IPS DF 19.7 (cell line): ENCODE results near the gene PCCA.
A peak's percentile ranks its signal among the peaks of the same experiment; 100 is the strongest.

Source experiments
- DNase-seq: peaks from one replicate; pipeline ENCODE4 v3.0.0-alpha.2; 2013; ENCODE audit warnings: low read depth, low spot score

PCCA gene

DNA sequence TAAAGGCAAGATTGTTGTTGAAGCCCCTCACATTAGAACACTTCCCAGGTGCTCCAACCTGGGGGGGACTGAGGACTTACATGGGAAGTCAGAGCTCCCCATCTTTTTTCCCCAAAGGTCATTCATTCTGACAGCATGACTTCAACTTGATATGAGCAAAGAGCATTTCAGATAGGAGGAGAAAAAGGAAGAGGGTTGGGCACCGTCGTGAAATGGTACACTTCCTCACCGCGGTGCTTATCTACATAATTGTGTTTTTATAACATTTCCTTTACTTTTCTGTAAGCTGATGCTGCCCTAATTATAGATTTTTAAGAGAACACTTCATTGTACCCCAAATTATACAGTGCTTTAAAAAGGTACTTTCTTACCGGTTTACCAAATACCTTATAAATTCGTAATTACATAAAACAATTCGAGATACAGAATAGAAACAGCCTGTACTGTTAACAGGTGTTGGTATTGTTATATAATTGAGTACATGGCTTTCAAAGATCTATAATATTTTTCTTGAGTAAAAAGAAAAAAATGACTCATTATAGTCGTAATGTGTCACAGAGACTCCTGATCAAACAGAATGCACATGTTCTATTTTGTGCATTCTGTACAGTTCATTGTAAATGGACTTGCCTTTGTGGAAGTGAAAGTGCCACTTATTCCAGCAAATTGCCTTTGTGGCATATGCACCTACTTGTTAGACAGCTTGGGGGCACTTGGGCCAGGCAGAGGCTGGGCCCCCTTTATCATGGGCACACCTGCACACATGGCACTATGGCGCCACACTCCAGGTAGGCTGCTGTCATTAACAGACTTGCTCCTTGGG, 417.9 kb downstream of the PCCA start:
- no peak for DNase-seq

DNA sequence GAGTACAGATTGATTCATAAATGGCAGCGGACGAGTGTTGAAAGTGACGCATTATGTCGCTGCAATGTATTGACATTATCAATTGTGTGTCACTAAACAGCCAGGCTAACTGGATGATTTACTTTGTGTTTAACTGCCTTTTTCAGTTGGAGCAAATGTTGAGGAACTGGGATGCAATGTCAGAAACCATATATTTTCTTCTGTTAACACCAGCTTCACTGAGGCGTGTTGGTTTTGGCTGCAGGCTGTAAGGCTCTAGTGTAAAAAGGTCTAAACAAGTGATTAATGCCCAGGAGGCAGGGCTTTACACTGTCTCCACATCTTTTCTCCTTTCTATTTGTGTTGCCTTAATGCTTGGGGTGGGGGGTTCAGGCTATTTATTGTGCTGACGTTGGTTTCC, 419.6 kb downstream of the PCCA start:
- no peak for DNase-seq

DNA sequence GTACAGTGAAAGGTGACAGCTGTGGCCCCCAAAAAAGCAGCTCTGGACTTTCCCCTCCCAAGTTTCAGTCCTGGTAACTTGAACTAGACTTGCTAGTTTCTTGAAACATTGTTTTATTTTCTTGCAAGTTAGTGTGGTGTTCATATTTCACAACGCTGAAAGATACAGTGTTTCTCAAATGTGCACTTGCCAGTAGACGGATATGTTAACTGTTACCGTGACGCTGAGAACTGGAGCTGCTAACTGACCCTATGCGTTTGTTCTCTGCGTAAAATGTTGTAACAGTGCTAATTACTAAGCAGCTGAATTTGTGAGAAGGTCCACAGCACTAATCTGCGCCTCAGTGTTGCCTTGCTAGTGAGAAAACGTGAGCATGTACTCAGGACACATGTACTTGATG, 420.1 kb downstream of the PCCA start:
- DNase-seq, result no peak

DNA sequence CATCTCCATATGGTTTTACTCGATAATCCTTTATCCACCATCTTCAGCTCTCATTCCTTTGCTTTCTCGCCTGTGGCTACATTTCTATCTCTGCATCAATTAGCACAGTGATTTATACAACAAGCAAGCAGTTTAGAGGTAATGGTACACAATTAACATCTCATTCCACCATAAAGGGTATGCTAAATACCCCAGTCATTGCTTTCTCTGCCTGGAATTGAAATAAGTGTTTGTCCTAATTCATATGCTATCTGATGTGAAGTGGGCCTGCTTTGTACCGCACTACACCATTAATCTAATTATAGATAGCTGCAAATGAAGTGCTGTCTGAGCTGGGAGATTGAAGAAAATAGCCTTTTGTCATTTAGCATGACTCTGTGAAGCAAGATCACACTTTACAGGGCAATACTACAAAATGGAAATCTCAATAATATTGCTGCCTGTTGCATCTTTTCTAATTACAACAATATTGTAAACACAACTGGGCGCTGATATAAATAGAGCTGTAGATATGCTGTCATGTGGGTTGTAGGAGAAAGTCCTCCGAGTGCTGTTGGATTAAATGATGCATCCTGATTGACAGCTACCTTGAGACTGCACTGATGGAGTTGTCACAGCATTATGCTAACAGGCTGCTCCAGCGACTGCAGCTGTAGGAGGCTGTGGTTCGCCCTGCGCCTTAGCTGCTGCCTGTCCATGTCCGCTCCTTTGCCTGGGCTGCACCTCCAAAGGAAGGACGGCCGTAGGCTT, 421.5 kb downstream of the PCCA start:
- peak; percentile 69 for DNase-seq

DNA sequence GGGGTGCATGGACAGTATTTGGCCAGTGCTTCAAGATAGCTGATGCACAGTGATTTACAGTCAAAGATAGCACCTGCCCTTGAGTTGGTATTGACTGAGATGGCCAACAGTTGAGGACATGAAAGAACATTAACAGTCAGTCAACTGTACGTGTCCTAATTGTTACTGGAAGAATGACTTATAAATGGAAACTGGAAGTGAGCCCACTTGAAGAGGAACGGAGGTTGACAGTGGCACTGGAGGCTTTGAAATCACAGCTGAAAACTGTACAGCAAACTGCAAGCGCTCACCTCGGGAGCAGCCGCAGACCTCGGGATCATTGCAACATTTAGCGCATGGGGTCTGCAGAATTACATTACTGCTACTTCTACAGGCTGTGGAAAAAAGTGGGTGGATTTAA, 422.6 kb downstream of the PCCA start:
- no peak for DNase-seq

DNA sequence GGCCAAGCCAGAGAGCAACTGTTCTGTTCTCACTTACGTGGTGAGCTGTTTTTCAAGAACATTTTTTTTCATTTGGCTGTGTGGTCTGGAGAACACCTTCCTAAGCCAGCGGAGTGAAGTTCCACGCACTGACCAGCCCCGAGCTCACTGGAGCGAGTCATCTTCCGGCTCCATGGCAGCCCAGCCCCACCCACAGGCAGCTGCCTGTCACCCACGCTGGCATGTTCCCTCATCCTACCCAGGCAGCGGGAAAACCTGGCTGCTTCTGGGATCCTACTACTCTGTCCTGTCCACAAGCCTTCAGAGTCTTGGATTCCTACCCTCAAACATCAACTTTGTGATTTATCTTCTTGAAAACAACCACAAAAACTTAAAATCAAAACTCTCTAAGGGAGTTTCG, 423.5 kb downstream of the PCCA start:
- DNase-seq, result no peak

DNA sequence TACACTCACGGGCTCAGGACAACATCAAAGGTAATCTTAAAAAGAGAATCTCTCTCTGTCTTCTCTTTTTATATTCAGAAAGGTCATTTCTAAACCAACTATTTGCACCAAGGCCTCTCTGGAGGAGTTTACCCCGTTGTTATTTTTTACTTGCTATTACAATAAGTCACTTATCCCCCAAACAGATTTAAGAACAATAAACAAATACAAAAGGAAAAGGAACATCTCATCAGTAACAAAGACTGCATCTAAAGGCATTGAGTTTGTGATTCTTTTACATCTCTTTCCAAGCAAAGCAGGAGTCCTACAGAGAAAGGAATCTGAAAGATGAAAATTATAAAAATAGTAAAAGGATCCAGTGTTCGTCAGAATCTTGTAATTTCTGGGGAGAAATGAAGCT, 424.3 kb downstream of the PCCA start:
- no peak for DNase-seq

DNA sequence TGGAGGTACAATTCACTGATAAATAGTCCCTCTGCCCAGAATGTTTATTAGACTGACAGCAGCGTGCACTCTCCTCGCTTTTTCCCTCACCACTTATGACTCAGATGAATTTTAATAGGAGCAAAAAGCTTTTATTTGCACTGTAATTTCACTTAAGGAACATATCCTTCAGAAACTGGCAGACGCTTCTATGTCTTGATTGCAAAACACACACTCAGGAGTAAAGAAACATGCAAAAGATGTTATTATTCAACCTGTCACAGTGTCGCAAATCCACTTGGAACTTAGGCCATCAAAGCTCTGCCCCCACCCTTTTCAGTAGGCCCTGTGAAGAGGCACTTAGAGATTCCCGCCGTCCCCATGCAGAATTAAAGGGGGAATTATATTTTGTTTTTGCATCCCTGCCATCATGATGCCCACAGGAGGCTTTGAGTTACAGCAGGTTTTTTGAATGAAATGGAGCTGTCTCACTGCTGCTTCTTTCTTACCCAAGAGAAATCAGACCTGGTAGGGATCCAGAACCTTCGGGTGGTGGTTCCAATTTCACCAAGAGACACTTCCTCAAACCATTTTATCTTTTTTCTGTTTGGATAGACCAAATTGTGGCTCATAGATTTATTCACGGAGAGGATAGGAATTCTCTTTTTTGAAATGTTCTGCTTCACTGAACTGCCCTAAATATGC, 425.2 kb downstream of the PCCA start:
- DNase-seq, result no peak

DNA sequence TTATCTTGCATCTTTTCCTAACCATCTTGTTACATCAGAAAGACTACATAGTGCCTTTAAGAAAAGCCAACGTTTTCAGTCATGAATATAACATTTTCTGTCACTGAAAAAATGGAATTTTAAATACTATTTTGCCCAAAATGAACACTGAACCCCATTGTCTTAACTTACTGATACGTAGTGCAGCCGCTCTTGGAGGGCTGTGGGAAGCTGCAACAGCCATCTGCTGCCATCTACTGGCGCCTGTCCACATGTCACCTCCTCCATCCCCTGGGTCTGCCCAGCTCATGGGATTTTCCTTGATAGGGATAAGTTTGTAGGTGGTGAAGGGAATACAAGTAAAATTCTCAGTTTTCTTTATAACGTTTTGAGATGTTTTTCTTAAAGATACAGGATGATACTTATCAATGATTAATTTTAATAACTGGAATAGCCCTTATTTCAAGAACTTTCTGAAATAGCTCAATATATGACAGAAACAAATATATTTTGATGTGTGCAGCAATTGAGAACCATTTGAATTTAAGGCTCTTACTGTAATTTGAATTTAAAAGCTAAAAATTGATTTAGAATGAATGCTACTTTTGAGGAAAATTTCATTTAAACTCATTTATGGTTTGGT, 426.0 kb downstream of the PCCA start:
- DNase-seq, result no peak

DNA sequence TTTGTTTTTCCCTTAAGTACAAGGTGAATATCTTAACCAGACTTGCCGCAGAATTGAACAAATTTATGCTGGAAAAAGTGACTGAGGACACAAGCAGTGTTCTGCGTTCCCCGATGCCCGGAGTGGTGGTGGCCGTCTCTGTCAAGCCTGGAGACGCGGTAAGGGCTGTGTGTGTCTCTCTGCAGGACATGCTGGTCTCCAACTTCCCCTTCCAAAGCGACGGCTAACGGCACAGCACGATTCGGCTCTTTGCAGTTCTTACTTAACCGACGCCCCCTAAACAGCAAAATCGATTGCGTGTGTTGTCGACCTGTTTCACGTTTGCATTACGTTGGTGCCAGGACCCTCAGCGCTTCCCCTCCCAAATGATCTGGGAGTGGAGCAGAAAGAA, 426.5 kb downstream of the PCCA start:
- DNase-seq, result no peak

DNA sequence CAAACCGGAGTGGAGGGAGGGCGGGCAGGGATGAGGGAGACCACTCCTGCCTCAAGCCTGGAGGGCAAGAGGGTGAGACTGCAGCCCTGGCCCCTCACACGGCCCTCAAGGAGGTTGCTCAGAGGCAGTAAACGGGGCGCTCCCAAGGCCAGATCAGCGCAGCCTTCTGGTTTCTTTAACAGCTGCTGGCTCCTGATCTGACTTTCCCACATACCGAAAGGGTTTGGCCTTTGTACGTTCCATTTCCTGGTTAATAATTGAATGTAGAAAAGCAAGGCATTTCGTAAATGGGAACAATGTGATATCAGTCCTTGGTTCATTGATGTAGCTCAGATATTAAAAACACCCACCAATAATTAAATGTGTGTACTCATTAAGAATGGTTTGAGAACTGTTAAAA, 428.2 kb downstream of the PCCA start:
- DNase-seq, result no peak

DNA sequence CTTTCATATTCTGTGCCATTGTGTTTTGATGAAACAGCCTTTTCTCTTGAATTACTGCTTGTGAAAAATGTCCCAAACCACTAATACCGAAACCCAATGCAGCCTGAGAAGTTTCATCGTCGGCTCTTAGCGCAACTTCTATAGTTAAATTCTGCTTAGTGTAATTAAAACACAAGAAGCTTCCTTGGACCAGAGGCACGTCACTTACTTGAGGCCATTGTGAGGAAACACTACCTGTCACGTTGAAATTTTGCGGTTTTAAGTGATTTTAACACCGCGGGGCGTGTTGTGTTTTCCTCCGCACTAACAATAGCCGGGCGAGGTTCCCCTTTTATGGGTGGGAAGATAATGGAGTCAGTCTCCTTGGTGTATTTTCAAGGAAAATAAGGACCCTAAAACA, 428.8 kb downstream of the PCCA start:
- DNase-seq, result no peak

DNA sequence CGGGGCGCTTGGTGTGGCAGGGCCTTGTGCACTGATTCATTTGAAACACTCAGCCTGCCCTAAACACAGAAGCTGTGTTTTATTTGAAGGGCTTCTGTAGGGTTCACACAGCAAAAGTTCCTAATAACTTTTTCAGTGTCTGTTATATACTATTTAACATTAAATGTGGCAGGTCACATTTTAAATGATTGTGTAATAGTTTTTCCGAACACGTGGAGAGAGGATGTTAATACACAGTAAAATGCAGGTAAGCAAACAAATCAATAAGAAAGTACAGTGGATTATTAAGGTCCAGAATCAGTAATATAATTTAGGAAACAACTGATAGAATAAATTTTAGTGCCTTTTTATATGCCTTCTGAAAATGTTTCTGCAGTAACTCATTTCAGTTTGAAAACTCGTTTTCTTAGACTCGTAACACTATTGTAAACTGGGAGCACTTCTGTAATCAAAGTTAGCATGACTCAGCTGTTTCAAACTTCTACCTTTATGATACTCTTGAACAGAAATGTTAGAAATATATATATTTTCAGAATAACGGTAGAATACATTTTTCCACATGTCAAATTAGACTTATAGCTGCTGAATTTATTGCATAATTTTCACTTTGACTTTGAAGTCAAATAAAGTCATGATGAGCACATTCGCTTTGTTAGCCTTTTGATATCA, 429.6 kb downstream of the PCCA start:
- no peak for DNase-seq

DNA sequence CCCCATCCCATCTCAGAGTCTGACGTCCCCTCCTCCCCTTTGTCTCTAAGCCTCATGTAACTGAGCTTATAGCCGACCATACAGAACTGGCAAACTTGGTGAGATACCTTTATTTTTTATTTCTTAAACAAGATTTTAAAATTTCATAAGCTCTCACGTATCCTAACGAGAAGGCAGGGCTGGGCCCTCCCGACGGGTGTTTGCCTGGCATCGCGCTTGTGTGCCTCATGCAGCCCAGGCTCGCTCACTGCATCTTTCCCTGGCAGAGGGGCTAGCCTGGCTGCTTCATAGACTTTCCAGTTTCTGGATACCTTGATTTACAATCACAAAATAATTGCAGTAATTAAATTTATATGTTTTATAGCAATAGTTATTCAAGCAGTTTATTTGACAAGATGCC, 430.7 kb downstream of the PCCA start:
- DNase-seq, result no peak

DNA sequence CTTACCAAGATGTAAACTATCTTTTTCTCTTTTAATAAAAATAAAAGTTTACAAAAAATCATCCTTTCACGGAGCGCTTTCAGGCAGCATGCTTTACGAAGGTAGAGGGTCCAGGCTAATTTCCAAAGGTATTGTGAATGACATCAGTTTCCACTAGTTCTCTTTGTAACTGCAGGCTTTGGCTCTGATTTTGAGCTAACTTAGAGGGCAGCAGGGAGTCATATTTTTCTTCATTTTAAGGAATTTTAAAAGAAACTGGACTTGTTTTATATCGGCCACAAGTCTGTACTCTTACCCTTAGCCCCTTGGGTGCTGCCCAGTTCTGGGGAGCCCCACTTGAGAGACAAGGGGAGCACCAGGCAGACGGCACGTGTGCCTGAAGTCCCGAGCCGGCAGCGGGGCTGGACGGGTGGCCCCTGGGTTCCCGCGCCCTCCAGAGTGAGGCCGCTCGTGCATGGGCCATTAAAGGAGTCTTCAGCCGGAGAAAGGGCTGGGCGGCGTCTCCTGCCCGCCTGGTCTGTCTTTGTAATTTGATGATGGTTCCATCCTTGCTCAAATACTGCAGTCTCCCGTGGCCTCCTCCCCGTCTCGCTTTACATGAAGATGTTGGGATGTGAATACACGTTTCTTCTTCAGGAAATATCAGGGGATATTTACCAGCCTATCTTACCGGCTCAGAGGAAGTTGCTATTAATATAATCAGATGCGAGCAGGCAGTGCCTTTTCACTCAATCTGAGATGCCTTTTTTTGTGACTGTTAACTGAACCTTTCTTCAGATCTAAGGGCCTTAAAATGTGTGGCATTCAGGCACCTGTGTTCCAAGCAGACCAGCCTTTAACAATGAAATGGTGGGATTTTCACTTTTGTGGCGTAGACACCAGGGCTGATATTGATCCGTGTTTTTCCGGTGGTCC, 432.3 kb downstream of the PCCA start:
- DNase-seq, result peak; percentile 33

DNA sequence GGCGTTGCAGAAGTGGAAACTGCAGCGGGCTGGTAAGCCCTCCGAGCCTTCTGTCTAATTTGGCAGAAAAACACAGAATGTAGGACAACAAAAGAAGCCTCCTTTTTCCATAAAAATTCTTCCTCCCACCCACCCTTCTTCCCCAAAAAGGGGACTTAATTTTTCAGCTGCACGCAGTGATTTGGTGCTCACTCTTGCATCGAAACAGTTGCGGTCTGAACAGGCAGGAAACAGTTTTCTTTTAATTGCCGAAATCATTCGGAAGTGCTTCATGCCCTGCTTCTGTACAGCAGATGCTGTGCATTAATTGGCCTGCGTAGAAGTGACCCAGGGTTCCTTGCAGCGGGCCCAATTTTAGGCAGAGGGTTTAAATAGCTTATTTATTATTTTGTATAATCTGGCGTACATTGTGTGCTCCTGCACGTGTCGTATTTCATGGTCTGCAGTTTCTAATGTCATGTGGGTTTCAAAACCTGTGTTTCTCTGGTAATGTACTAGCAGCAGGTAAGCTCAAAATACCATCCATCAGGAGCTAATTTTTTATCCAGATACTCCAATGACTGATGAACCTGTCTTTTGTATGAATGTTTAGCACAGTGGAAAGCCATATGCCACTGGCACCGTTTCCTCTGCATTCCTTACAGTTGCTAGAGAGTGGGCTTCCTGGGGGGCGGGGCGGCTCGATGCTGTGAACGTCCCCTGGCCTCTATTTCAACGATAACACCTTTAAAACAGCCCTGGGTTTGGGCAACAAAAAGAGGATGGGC, 433.1 kb downstream of the PCCA start:
- no peak for DNase-seq

DNA sequence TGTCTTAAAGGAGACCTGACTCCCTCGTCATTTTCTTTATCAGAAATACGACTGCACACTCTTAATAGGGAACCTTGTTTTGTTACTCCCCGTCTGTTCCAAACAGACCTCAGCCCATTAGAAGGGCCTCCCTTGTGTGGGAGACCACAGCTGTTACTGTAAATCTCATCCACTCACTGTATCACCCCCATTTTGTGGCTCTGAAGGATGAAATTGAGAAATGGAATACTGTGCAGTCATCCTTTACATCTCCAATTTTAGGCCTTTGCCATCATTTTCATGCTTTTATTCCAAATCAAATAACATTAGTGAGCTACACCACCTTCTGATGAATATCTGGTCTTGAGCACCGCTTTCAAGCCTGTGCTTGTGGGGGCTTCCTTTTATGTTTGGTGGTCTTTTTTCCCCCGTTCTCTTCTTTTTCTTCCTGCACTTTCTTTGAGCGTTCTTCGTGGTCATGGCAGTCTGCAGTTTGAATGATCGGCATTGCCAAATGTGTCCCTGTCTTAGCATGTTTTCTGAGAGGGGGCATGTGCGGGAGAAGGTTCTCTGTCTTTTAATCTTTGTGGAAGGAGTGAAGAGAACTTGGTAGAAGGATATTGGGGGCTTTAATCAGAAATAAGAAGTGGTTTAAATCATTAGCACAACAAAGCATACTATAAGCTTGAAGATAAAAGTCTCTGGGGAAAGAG, 433.9 kb downstream of the PCCA start:
- no peak for DNase-seq

DNA sequence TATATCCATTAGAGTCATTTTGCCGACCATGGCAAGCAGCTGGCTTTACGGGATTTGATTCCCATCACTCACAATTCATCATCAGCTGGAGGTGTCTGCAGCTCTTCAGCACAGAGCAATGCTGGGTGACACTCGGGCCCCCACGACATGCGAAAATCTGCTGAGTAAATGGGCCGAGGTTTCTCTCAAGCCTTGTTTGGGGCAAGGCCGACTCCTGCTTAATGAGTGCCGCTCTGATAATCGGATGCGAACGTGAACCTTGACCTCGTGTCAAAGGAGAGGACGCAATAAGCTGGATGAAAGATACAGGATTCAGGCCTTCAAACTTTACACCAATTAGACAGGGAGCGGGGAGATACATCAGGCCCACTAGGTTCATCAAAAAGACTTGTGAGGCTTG, 434.5 kb downstream of the PCCA start:
- DNase-seq, result no peak

DNA sequence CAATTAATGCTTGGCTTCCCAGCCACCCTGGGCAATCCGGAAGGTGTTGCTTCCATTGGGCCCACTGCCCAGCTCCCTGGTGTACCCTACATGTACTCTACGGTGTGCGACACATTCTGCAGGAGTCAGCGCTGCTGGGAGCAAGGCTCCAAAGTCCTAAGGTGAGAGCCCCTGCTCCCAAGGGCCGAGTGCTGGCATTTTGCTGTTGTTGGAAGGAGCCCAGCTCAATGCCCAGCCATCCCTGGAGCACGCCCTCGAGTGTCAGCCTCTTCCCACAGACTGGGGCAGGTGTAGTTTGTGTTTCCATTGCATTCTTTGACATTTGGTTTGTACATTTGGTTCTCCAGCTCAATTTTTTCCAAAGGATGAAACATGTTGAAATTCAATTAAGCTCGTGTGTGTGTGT, 435.1 kb downstream of the PCCA start:
- no peak for DNase-seq
